A673 (cell line): ENCODE measurements around the gene ERCC6L2.

Experiments
- EZH2 ChIP-seq: fragments of 200-600 bp; sonication (generic); IDR thresholded peaks from 2 replicates; pipeline ENCODE4 v1.6.1; 2017; ENCODE audit warnings: borderline replicate concordance, low read depth, mild to moderate bottlenecking, mixed read lengths, antibody characterized with exemption, low read length; ENCODE audit not compliant: poor library complexity, severe bottlenecking
- TF ChIP-seq, protein P1 (sequence below): fragments of 300-800, 200-600 bp; sonication (generic); conservative IDR thresholded peaks from 2 replicates; pipeline ENCODE4 v1.5.1; 2017; ENCODE audit warnings: low read depth, mild to moderate bottlenecking, antibody characterized with exemption, low read length, moderate library complexity, mixed read lengths

DNA sequence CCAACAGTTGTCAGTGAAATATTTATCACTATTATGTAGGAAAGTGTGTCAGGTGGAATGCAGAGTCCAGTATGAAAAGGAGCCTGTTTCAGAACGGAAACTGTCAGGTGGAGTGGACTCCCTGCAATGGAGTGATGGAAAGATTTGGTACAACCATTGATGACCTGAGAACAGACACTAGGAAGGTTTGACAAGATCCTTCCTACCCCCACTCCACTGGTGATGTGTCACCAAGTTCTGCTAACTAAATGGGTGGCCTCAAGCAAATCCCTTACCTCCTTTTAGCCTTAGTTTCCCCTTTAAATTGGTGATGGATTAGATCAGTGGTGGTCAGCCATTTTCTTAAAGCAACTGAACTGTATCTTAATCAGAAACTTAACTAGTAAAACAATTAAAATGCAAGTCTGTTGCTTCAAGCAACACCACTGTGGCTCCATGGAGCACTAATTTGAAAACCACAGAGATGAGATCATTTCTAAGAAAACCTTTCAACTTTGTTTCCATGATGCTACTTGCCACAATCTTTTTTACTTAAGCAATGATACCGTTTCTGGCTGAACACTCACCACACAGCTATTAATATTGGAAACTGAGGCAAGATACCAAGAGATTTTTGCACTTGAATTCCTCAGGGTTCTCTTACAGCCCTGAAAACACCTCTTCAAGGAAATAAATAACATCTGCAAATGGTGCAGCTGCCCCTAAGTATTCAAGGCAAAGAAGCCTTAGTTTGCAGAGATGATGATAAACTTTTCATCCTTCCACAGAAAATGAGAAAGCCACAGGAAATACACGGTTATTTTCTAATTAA is 140.6 kb downstream of the ERCC6L2 start:
- TF ChIP-seq, protein P1, sequence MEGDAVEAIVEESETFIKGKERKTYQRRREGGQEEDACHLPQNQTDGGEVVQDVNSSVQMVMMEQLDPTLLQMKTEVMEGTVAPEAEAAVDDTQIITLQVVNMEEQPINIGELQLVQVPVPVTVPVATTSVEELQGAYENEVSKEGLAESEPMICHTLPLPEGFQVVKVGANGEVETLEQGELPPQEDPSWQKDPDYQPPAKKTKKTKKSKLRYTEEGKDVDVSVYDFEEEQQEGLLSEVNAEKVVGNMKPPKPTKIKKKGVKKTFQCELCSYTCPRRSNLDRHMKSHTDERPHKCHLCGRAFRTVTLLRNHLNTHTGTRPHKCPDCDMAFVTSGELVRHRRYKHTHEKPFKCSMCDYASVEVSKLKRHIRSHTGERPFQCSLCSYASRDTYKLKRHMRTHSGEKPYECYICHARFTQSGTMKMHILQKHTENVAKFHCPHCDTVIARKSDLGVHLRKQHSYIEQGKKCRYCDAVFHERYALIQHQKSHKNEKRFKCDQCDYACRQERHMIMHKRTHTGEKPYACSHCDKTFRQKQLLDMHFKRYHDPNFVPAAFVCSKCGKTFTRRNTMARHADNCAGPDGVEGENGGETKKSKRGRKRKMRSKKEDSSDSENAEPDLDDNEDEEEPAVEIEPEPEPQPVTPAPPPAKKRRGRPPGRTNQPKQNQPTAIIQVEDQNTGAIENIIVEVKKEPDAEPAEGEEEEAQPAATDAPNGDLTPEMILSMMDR, result no peak
- TF ChIP-seq EZH2, result no peak
